ENCODE results near the gene MYO3B. TPM values are rescaled to one million over a fixed set of nuclear protein-coding genes. Genes with fewer than 3 reads are reported as not detected.

The MYO3B gene
- total RNA-seq, 1 donor from 2014 or later: 27.3 TPM

DNA sequence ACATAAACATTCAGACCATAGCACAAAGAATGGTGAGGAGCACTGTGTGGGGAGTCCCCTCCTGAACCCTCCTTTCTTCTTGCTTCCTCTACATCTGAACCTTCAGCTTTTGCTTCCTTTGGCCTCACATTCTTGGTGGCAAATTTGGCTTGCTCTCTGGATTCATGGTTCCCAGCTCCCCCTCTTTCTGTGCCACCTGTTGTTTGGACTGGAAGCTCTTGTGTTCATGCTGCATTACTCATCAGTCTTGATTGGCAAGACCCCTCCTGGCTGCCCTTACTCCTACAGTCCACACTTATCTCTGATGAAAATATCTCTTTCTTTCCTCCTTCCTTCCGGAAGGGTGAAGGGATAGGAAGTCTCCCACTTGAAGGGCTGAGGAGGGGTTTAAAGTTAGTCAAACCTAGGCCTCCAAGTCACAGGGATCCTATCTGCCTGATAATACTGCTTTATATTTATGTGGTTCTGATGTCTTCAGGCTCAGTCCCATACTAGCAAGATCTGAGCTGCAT, 70.0 kb downstream of the MYO3B start:
- H3K36me3 Mint-ChIP-seq: no peaks in the 10 kb centered on the region
- H3K9ac ChIP-seq: no peak overlapping the region
- H3K4me3 ChIP-seq: no peak overlapping the region

DNA sequence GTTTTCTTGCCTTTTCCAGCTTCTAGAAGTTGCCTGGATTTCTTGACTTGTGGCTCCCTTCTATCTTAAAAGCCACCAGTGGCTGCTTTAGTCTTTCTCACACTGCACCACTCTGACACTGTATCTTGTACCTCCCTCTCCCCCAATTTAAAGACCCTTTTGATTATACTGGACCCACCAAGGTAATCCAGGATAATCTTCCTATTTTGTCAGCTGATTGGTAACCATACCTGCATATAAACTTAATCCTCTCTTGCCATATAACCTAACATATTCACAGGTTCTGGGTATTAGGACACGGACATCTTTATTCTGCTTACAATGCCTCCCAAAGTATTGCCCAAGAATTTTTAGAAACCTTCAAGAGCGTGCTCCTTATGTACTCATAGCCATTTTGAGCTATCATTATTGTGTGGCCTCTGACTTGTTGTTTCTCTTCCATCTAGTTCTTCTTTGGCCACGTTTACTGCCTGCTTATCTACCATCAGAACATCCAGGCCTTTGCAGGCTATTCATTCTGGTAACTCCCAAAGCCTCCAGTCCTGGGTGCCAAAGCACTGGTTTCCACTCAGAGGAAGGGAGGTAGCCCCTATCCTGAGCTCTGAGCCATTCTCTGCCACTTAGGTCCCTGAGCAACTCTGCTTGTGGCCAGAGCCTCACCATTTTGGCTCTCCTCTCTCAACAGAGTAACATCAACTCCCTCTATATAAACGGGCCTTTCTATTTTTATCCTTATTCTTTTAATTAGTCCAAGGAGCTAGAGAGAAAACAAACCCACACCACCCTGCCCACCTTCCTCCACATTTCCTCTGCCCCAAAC, 70.8 kb downstream of the MYO3B start:
- no peaks in the 10 kb centered on the region for H3K27me3 ChIP-seq
- H3K9me3 ChIP-seq (ENCODE audit: low read depth): no peaks in the 10 kb centered on the region
- Mint-ChIP-seq H3K36me3 (no peaks in the 10 kb centered on the region), H3K4me1 (no peaks in the 10 kb centered on the region), H3K9me3 (peaks cover 2% of the 10 kb centered on the region), H3K4me3 (no peak overlapping the region), H3K27me3 (ENCODE audit: insufficient read depth, low read depth) (peaks cover 4% of the 10 kb centered on the region), H3K27ac (no peak overlapping the region)
- H2AFZ ChIP-seq (replicated peaks): no peak overlapping the region
- no peak overlapping the region for H3K4me3 ChIP-seq
- no peaks in the 10 kb centered on the region for H3K4me1 ChIP-seq
- H3K27ac ChIP-seq: no peak overlapping the region
- H4K20me1 ChIP-seq (ENCODE audit: low read depth): no peaks in the 10 kb centered on the region
- no peak overlapping the region for H3K9ac ChIP-seq
- H3K36me3 ChIP-seq: no peaks in the 10 kb centered on the region
- H3F3A ChIP-seq (ENCODE audit: low read depth): no peaks in the 10 kb centered on the region
- no peak for DNase-seq (ENCODE audit: low spot score)
- no peak for TF ChIP-seq EZH2 (IDR thresholded peaks at IDR 0.05)
- TF ChIP-seq, protein P1, sequence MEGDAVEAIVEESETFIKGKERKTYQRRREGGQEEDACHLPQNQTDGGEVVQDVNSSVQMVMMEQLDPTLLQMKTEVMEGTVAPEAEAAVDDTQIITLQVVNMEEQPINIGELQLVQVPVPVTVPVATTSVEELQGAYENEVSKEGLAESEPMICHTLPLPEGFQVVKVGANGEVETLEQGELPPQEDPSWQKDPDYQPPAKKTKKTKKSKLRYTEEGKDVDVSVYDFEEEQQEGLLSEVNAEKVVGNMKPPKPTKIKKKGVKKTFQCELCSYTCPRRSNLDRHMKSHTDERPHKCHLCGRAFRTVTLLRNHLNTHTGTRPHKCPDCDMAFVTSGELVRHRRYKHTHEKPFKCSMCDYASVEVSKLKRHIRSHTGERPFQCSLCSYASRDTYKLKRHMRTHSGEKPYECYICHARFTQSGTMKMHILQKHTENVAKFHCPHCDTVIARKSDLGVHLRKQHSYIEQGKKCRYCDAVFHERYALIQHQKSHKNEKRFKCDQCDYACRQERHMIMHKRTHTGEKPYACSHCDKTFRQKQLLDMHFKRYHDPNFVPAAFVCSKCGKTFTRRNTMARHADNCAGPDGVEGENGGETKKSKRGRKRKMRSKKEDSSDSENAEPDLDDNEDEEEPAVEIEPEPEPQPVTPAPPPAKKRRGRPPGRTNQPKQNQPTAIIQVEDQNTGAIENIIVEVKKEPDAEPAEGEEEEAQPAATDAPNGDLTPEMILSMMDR (IDR thresholded peaks at IDR 0.05): no peak
- TF ChIP-seq EZH2phosphoT487 (IDR thresholded peaks at IDR 0.05): no peak
- H3K79me2 ChIP-seq (ENCODE audit: low read depth): no peaks in the 10 kb centered on the region
- H3K4me2 ChIP-seq: no peak overlapping the region

More for the DNA sequence above, 70.0 kb downstream of the MYO3B start:
- Histone ChIP-seq H2AFZ (replicated peaks) (no peak overlapping the region), H3K36me3 (no peaks in the 10 kb centered on the region), H3K27ac (no peak overlapping the region), H3K4me1 (no peaks in the 10 kb centered on the region), H3K79me2 (ENCODE audit: low read depth) (no peaks in the 10 kb centered on the region), H3K27me3 (no peaks in the 10 kb centered on the region), H3K4me2 (no peak overlapping the region), H3K9me3 (ENCODE audit: low read depth) (no peaks in the 10 kb centered on the region), H4K20me1 (ENCODE audit: low read depth) (no peaks in the 10 kb centered on the region), H3F3A (ENCODE audit: low read depth) (no peaks in the 10 kb centered on the region)
- no peaks in the 10 kb centered on the region for H3K4me1 Mint-ChIP-seq
- TF ChIP-seq EZH2 (IDR thresholded peaks at IDR 0.05) (no peak), EZH2phosphoT487 (IDR thresholded peaks at IDR 0.05) (no peak)
- TF ChIP-seq, protein P1 (IDR thresholded peaks at IDR 0.05): no peak
- peaks cover 2% of the 10 kb centered on the region for H3K9me3 Mint-ChIP-seq
- H3K27me3 Mint-ChIP-seq (ENCODE audit: insufficient read depth, low read depth): peaks cover 2% of the 10 kb centered on the region
- no peak overlapping the region for H3K4me3 Mint-ChIP-seq
- DNase-seq (ENCODE audit: low spot score): no peak
- H3K27ac Mint-ChIP-seq: no peak overlapping the region

DNA sequence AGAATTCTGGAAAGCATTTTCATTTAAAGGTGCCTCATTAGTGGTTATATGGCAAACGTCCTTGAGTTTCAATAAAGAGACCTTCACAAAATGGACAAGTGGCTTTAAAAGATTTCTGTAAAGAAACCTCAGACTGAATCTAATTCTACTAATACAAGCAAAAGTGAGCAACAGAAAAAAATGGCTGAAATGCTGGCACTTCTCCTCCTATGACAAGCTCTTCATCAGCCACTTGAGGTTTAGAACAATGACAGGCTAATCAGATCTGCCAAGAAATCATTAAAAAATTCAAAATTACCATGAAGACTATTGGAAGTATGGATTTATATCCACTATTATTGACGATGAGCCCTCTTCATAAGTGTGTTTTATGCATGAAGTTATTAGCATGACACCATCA, 71.8 kb downstream of the MYO3B start:
- H3F3A ChIP-seq (ENCODE audit: low read depth): no peaks in the 10 kb centered on the region
- no peaks in the 10 kb centered on the region for H3K79me2 ChIP-seq (ENCODE audit: low read depth)
- H3K9me3 ChIP-seq (ENCODE audit: low read depth): no peaks in the 10 kb centered on the region
- H3K27ac ChIP-seq: no peak overlapping the region
- H4K20me1 ChIP-seq (ENCODE audit: low read depth): no peaks in the 10 kb centered on the region
- peaks cover 2% of the 10 kb centered on the region for H3K9me3 Mint-ChIP-seq
- H3K4me3 ChIP-seq: no peak overlapping the region
- H3K4me1 Mint-ChIP-seq: no peaks in the 10 kb centered on the region
- no peaks in the 10 kb centered on the region for H3K27me3 ChIP-seq
- H3K4me3 Mint-ChIP-seq: no peak overlapping the region
- no peak overlapping the region for H2AFZ ChIP-seq (replicated peaks)
- H3K27me3 Mint-ChIP-seq (ENCODE audit: insufficient read depth, low read depth): peaks cover 4% of the 10 kb centered on the region
- no peak overlapping the region for H3K27ac Mint-ChIP-seq
- H3K4me2 ChIP-seq: no peak overlapping the region
- H3K36me3 ChIP-seq: no peaks in the 10 kb centered on the region
- H3K36me3 Mint-ChIP-seq: no peaks in the 10 kb centered on the region
- TF ChIP-seq, protein P1 (IDR thresholded peaks at IDR 0.05): no peak
- TF ChIP-seq EZH2phosphoT487 (IDR thresholded peaks at IDR 0.05) (no peak), EZH2 (IDR thresholded peaks at IDR 0.05) (no peak)
- H3K4me1 ChIP-seq: no peaks in the 10 kb centered on the region
- DNase-seq (ENCODE audit: low spot score): no peak
- H3K9ac ChIP-seq: no peak overlapping the region
